COLO668 (cell line): Measurements from ENCODE around the gene ESYT3.

Experiments
- DNase-seq: peaks from one replicate; lab custom pipeline; 2025; ENCODE audit not compliant: unreplicated experiment; lab: John Stamatoyannopoulos, UW

ESYT3 gene

GRCh38 chr3:138434276-138434874, at the start of gene ESYT3:
ESYT3 (plus strand) TSS chr3:138434616; CDS start chr3:138434799, 183 bp downstream.
- peak; percentile 82 for DNase-seq

- DNase-seq: no peak
Measured at GRCh38 chr3:138384976-138385375, 49.4 kb upstream of the ESYT3 start.

- no peak for DNase-seq
Measured at GRCh38 chr3:138389144-138389601, 45.2 kb upstream of the ESYT3 start.

- no peak for DNase-seq
Measured at GRCh38 chr3:138389841-138390581, 44.4 kb upstream of the ESYT3 start.

GRCh38 chr3:138390582-138390932, 43.9 kb upstream of the ESYT3 start:
- DNase-seq: no peak

- DNase-seq: no peak
Measured at GRCh38 chr3:138394156-138394555, 40.3 kb upstream of the ESYT3 start.

GRCh38 chr3:138394686-138395085, 39.7 kb upstream of the ESYT3 start:
- no peak for DNase-seq

- DNase-seq: no peak
Measured at GRCh38 chr3:138395865-138396751, 38.3 kb upstream of the ESYT3 start.

GRCh38 chr3:138396752-138397410, 37.5 kb upstream of the ESYT3 start:
- no peak for DNase-seq

- DNase-seq: no peak
Measured at GRCh38 chr3:138397983-138398382, 36.4 kb upstream of the ESYT3 start.

GRCh38 chr3:138398791-138399575, 35.4 kb upstream of the ESYT3 start:
- DNase-seq: peak; percentile 23

GRCh38 chr3:138399766-138400165, 34.6 kb upstream of the ESYT3 start:
- peak; percentile 36 for DNase-seq

- DNase-seq: no peak
Measured at GRCh38 chr3:138400651-138401070, 33.8 kb upstream of the ESYT3 start.

- DNase-seq: no peak
Measured at GRCh38 chr3:138401834-138402233, 32.6 kb upstream of the ESYT3 start.

GRCh38 chr3:138404121-138404520, 30.3 kb upstream of the ESYT3 start:
- no peak for DNase-seq

- DNase-seq: no peak
Measured at GRCh38 chr3:138405001-138405400, 29.4 kb upstream of the ESYT3 start.

GRCh38 chr3:138405486-138405885, 28.9 kb upstream of the ESYT3 start:
- DNase-seq: no peak

- no peak for DNase-seq
Measured at GRCh38 chr3:138406606-138407005, 27.8 kb upstream of the ESYT3 start.

- no peak for DNase-seq
Measured at GRCh38 chr3:138407236-138407907, 27.0 kb upstream of the ESYT3 start.
